GM12878 (cell line): Measurements from ENCODE around the gene ICAM2. TPM values are rescaled to one million over a fixed set of nuclear protein-coding genes. Genes with fewer than 3 reads are reported as not detected.

Experiments used
- ATAC-seq: fragments of 200-7000 bp; cut with Tn5 transposase; 3 replicates; pipeline ENCODE4 v1.9.1; 2020; ENCODE audit warnings: mild to moderate bottlenecking, moderate library complexity
- BruUV-seq: library from RNA; stranded (reverse); fragments of 400-500 nt; replicated peaks from 2 replicates; lab custom pipeline; 2021; lab: Mats Ljungman, UMichigan
- CTCF ChIA-PET: fragments of 300-600 bp; sonication (Branson Sonifier 250); formaldehyde crosslinking; extraction: SDS; loops from one replicate; lab custom pipeline; 2021; ENCODE audit warnings: inconsistent platforms; lab: Yijun Ruan, JAX
- POLR2A ChIA-PET: fragments of 350-600 bp; formaldehyde crosslinking; extraction: SDS; loops from one replicate; lab custom pipeline; 2021; ENCODE audit warnings: inconsistent platforms; lab: Charles Lee
- RAD21 ChIA-PET: fragments of 300-600 bp; sonication (Branson Sonifier 250); formaldehyde crosslinking; loops from one replicate; lab custom pipeline; 2023; ENCODE audit warnings: antibody characterized with exemption; ENCODE audit not compliant: unreplicated experiment; lab: Charles Lee
- SMC1A ChIA-PET: fragments of 300-600 bp; sonication (Branson Sonifier 250); formaldehyde crosslinking; loops from one replicate; lab custom pipeline; 2023; ENCODE audit not compliant: unreplicated experiment, uncharacterized antibody; lab: Charles Lee
- DNase-seq: peaks from one replicate; pipeline ENCODE4 v3.0.0-alpha.2; 2011; ENCODE audit warnings: low read depth, low spot score
- FAIRE-seq: peaks from 3 replicates; lab custom pipeline; 2011; peaks lifted over from hg19 to GRCh38; lab: Jason Lieb, UNC
- H2AFZ ChIP-seq: 2 replicates; pipeline ENCODE4 v1.6.0; 2011; ENCODE audit warnings: low read depth, low read length, control low read depth; ENCODE audit not compliant: control insufficient read depth
- H3K27ac ChIP-seq: 2 replicates; pipeline ENCODE4 v1.5.1; 2011; ENCODE audit warnings: control low read depth; ENCODE audit not compliant: control insufficient read depth, insufficient read depth
- H3K27me3 ChIP-seq, 2 experiments: replicated peaks in 1 of 2; 2 replicates each; pipeline versions ENCODE4 v1.6.0 to v1.6.1; 2011; ENCODE audit warnings: low read length in 1 of 2; ENCODE audit not compliant: control insufficient read depth in 2 of 2, insufficient read depth in 2 of 2
- H3K36me3 ChIP-seq, 2 experiments: 2 replicates each; pipeline ENCODE4 v1.5.1; 2011; ENCODE audit warnings: low read length in 1 of 2; ENCODE audit not compliant: control insufficient read depth in 2 of 2, insufficient read depth in 2 of 2
- H3K4me1 ChIP-seq: 2 replicates; pipeline ENCODE4 v1.6.1; 2011; ENCODE audit warnings: mild to moderate bottlenecking, low read length, moderate library complexity, mixed read lengths; ENCODE audit not compliant: control insufficient read depth, insufficient read depth
- H3K4me2 ChIP-seq: 2 replicates; pipeline ENCODE4 v1.6.0; 2011; ENCODE audit warnings: control low read depth; ENCODE audit not compliant: control insufficient read depth, insufficient read depth
- H3K4me3 ChIP-seq: fragments of 200-600 bp; sonication (generic); 2 replicates; pipeline ENCODE4 v1.5.1; 2016
- H3K79me2 ChIP-seq: 2 replicates; pipeline ENCODE4 v1.6.0; 2011; ENCODE audit warnings: low read length; ENCODE audit not compliant: control insufficient read depth, insufficient read depth
- H3K9ac ChIP-seq: 2 replicates; pipeline ENCODE4 v1.8.0; 2011; ENCODE audit warnings: low read length, control low read depth, mixed read lengths; ENCODE audit not compliant: control insufficient read depth, insufficient read depth
- H3K9me3 ChIP-seq: replicated peaks from 3 replicates; pipeline ENCODE4 v1.5.1; 2011; ENCODE audit warnings: mild to moderate bottlenecking, low read length; ENCODE audit not compliant: control insufficient read depth, insufficient read depth
- H4K20me1 ChIP-seq: 2 replicates; pipeline ENCODE4 v1.6.0; 2011; ENCODE audit not compliant: control insufficient read depth, insufficient read depth
- BRCA1 ChIP-seq: IDR thresholded peaks from 2 replicates; pipeline ENCODE4 v1.6.1; 2011; ENCODE audit warnings: low read depth, low read length, improper control_type of control experiment
- CHD1 ChIP-seq: IDR thresholded peaks from 2 replicates; pipeline ENCODE4 v1.6.1; 2012; ENCODE audit warnings: low read depth, low read length, improper control_type of control experiment
- CREM ChIP-seq: IDR thresholded peaks from 2 replicates; pipeline ENCODE4 v1.6.1; 2014; ENCODE audit warnings: antibody characterized with exemption, low read depth
- GATAD2B ChIP-seq: fragments of 450-650 bp; conservative IDR thresholded peaks from 2 replicates; pipeline ENCODE4 v1.6.1; 2017; ENCODE audit warnings: low read depth, mild to moderate bottlenecking, moderate library complexity
- HSF1 ChIP-seq: fragments of 150-350 bp; IDR thresholded peaks from 2 replicates; pipeline ENCODE4 v1.6.1; 2014; ENCODE audit warnings: mild to moderate bottlenecking, low read depth, low read length
- JUND ChIP-seq: IDR thresholded peaks from 2 replicates; pipeline ENCODE4 v1.6.1; 2012; ENCODE audit warnings: low read depth, mild to moderate bottlenecking, low read length, improper control_type of control experiment, moderate library complexity
- NRF1 ChIP-seq: conservative IDR thresholded peaks from 2 replicates; pipeline ENCODE4 v1.6.1; 2011; ENCODE audit warnings: mild to moderate bottlenecking, low read depth, low read length, improper control_type of control experiment
- PML ChIP-seq: IDR thresholded peaks from 2 replicates; pipeline ENCODE4 v1.6.1; 2012; ENCODE audit warnings: low read length, inconsistent platforms
- RAD21 ChIP-seq: IDR thresholded peaks from 2 replicates; pipeline ENCODE4 v1.6.1; 2011; ENCODE audit warnings: mild to moderate bottlenecking, low read depth, low read length, moderate library complexity; ENCODE audit not compliant: insufficient read depth
- REST ChIP-seq: IDR thresholded peaks from 2 replicates; pipeline ENCODE4 v1.6.1; 2012; ENCODE audit warnings: mild to moderate bottlenecking, low read depth, low read length
- SMAD5 ChIP-seq: IDR thresholded peaks from 2 replicates; pipeline ENCODE4 v1.6.1; 2016; ENCODE audit warnings: antibody characterized with exemption, low read depth
- SMC3 ChIP-seq: IDR thresholded peaks from 2 replicates; pipeline ENCODE4 v1.6.1; 2011; ENCODE audit warnings: low read length, improper control_type of control experiment, borderline replicate concordance
- ZNF217 ChIP-seq: fragments of 450-650 bp; IDR thresholded peaks from 2 replicates; pipeline ENCODE4 v1.6.1; 2017; ENCODE audit warnings: antibody characterized with exemption, mild to moderate bottlenecking
- ZNF274 ChIP-seq: IDR thresholded peaks from one replicate; pipeline ENCODE4 v1.8.0; 2011; ENCODE audit not compliant: insufficient read length, insufficient read depth
- ZZZ3 ChIP-seq: IDR thresholded peaks from 2 replicates; pipeline ENCODE4 v1.6.1; 2011; ENCODE audit warnings: low read depth; ENCODE audit not compliant: control insufficient read depth, insufficient read length
- WGBS: methylation state at CpG from one replicate; pipeline ENCODE4 v1.1.6; 2016; ENCODE audit warnings: low lambda C conversion rate; ENCODE audit not compliant: insufficient replicate concordance, insufficient coverage; ENCODE audit errors: missing lambda C conversion rate; 5-methylcytosine and 5-hydroxymethylcytosine counted together
- in situ Hi-C: fragments of 300-500 bp; cut with MboI; formaldehyde crosslinking; loops from 9 replicates; pipeline ENCODE4 v1.14.3; 2018; ENCODE audit warnings: mixed read lengths
- intact Hi-C: fragments of 100-400 bp; cut with micrococcal nuclease; formaldehyde crosslinking; loops from one replicate; pipeline ENCODE4 v1.14.2; 2022; ENCODE audit not compliant: unreplicated experiment
- polyA plus RNA-seq, 11 experiments: library from polyadenylated mRNA; depleted of rRNA in 4 of 11; unstranded in 6 of 11; stranded (reverse) in 5 of 11; fragments of >200 nt; fragmentation: Nextera tagmentation in 4 of 11; fragmentation: Illumina TruSeq in 1 of 11; extraction: Ambion mirVana in 4 of 11; extraction: Trizol in 1 of 11; gene quantifications; 1 replicate in 1 of 11; 2 replicates in 10 of 11; pipeline versions ENCODE4 v1.2.1 to v1.2.3, GENCODE V29; 2011 to 2016; ENCODE audit warnings: inconsistent platforms in 2 of 11, missing spikeins in 2 of 11, low read depth in 1 of 11
- total RNA-seq, 4 experiments: library from RNA; depleted of rRNA in 3 of 4; stranded (reverse); fragments of >200 nt in 3 of 4; fragmentation: Illumina TruSeq in 1 of 4; extraction: Trizol in 1 of 4; gene quantifications; 2 replicates each; pipeline versions ENCODE4 v1.2.1 to v1.2.3, GENCODE V29; 2013 to 2021

The ICAM2 gene
- total and polyA plus RNA-seq, 10 of the 15 experiments (the other 5 are each of a cell fraction or from before 2014, with no cell fraction given) = 23.6 to 108 (median 58.1) TPM

GRCh38 chr17:64059756-64060155 is 39.3 kb upstream of the ICAM2 start:
- in situ Hi-C loops = no loop called here
- Histone ChIP-seq H3K4me1 (peaks cover 51% of the 10 kb centered on the region), H3K4me2 (no peak overlapping the region), H2AFZ (no peak overlapping the region), H3K9ac (no peak overlapping the region), H3K79me2 (no peaks in the 10 kb centered on the region), H3K27ac (no peak overlapping the region), H3K36me3 (peaks cover 11 to 26% of the 10 kb centered on the region in 2 experiments), H3K27me3 (no peaks in the 10 kb centered on the region), H3K9me3 (no peaks in the 10 kb centered on the region), H3K4me3 (no peak overlapping the region), H4K20me1 (no peaks in the 10 kb centered on the region)
- no peak for FAIRE-seq
- BruUV-seq = no TSS peak
- intact Hi-C loops = no loop called here
- ChIA-PET POLR2A (interaction anchor here (0.9 to 4.6 kb wide), 5 partner anchors 15 to 158 kb away, joined by 4 to 29 read pairs (median 10); no protein-coding TSS in a partner anchor), SMC1A (interaction anchor here (1.1 to 10.0 kb wide), 5 partner anchors 9 to 72 kb away, joined by 3 to 151 read pairs (median 25); partner anchors contain the start of gene ERN1), CTCF (interaction anchor here (1.0 to 8.9 kb wide), 5 partner anchors 30 to 232 kb away, joined by 3 to 140 read pairs (median 8); partner anchors contain the start of genes CSHL1 and ERN1), RAD21 (interaction anchor here (3.5 to 7.4 kb wide), 2 partner anchors 62 to 72 kb away, joined by 17 to 120 read pairs; partner anchors contain the start of gene ERN1)
- no peak for ATAC-seq
- 100% methylated on average over 2 of the region's 2 CpGs for WGBS
- TF ChIP-seq PML = no peak
- TF ChIP-seq CREM = no peak
- TF ChIP-seq CHD1 = no peak
- TF ChIP-seq NRF1 = no peak
- no peak for TF ChIP-seq ZNF274
- no peak for TF ChIP-seq SMC3
- no peak for TF ChIP-seq HSF1
- no peak for TF ChIP-seq ZNF217
- no peak for TF ChIP-seq REST
- no peak for TF ChIP-seq SMAD5
- TF ChIP-seq BRCA1 = no peak
- TF ChIP-seq ZZZ3 = no peak
- TF ChIP-seq JUND = no peak
- TF ChIP-seq RAD21 = no peak
- TF ChIP-seq GATAD2B = no peak
- no peak for DNase-seq
